Right lobe of liver (tissue), 4 donors: ENCODE measurements around the gene IL4I1.

ENCODE experiments used
- POLR2A ChIP-seq: fragments of 450-650 bp; IDR thresholded peaks from one replicate; pipeline ENCODE4 v1.6.1; 2017; ENCODE audit warnings: antibody characterized with exemption, mild to moderate bottlenecking
- TF ChIP-seq, protein P1 (sequence below), 4 donors: fragments of 200-600 bp in 3 of 4; fragments of 450-650 bp in 1 of 4; IDR thresholded peaks; one replicate each; pipeline versions ENCODE4 v1.5.1 to v1.8.0; 2016 to 2022; ENCODE audit warnings: antibody characterized with exemption in 4 of 4, mild to moderate bottlenecking in 2 of 4
- donor health status: DM: no; HTN: no; CAD: no.
- donor health status: DM: no; HTN: no; CAD: no.
- donor health status: DM: no; HTN: yes; CAD: no.

DNA sequence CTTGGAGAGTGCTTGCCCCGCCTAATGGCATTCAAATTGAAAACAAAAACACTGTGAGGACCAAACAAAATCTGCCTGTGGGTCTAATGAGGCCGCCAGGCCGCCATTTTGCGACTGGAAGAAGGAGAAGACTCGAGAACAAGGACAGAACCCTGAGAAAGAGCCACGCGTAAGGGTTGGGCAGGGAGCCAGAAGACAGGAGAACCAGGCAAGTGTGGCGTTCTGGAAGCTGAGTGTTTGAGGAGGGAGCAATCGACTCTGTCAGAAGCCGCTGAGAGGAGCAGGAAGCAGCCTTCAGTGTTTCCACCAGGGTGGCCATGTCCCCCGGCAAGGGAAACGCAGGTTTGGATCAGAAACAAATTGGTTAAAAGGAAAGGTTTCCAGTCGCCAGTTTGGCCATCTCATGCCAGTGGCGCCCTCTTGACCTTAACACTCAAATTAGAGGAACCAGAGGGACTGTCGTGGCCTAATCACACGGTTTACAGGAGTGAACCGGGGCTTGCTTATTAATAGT, 55.9 kb downstream of the IL4I1 start:
- TF ChIP-seq, protein P1, sequence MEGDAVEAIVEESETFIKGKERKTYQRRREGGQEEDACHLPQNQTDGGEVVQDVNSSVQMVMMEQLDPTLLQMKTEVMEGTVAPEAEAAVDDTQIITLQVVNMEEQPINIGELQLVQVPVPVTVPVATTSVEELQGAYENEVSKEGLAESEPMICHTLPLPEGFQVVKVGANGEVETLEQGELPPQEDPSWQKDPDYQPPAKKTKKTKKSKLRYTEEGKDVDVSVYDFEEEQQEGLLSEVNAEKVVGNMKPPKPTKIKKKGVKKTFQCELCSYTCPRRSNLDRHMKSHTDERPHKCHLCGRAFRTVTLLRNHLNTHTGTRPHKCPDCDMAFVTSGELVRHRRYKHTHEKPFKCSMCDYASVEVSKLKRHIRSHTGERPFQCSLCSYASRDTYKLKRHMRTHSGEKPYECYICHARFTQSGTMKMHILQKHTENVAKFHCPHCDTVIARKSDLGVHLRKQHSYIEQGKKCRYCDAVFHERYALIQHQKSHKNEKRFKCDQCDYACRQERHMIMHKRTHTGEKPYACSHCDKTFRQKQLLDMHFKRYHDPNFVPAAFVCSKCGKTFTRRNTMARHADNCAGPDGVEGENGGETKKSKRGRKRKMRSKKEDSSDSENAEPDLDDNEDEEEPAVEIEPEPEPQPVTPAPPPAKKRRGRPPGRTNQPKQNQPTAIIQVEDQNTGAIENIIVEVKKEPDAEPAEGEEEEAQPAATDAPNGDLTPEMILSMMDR (IDR thresholded peaks at IDR 0.05) = no peak
- TF ChIP-seq POLR2A = no peak
